H9 (cell line): ENCODE data around the gene PRCD. TPM values are rescaled to one million over a fixed set of nuclear protein-coding genes. Genes with fewer than 3 reads are reported as not detected.

ENCODE experiments used
- DNase-seq: peaks from one replicate; pipeline ENCODE4 v3.0.0-alpha.2; 2017
- H2AFZ ChIP-seq: one replicate; pipeline ENCODE4 v1.6.1; 2013; ENCODE audit warnings: mild to moderate bottlenecking, low read length, control low read depth, moderate library complexity
- H2AK5ac ChIP-seq: 2 replicates; pipeline ENCODE4 v1.6.1; 2013; ENCODE audit warnings: low read length, control low read depth, mixed read lengths; ENCODE audit not compliant: insufficient read length
- H2BK120ac ChIP-seq: one replicate; pipeline ENCODE4 v1.6.1; 2013; ENCODE audit warnings: low read depth, mild to moderate bottlenecking, low read length, control low read depth, inconsistent platforms; ENCODE audit not compliant: poor library complexity, severe bottlenecking
- H2BK12ac ChIP-seq: 2 replicates; pipeline ENCODE4 v1.6.1; 2013; ENCODE audit warnings: low read length, control low read depth, mixed read lengths, low read depth; ENCODE audit not compliant: insufficient read length
- H2BK15ac ChIP-seq: 2 replicates; pipeline ENCODE4 v1.6.1; 2013; ENCODE audit warnings: low read depth, low read length, control low read depth
- H2BK20ac ChIP-seq: one replicate; pipeline ENCODE4 v1.6.1; 2013; ENCODE audit warnings: low read depth, mild to moderate bottlenecking, low read length, control low read depth, inconsistent platforms; ENCODE audit not compliant: poor library complexity, severe bottlenecking
- H2BK5ac ChIP-seq: 2 replicates; pipeline ENCODE4 v1.6.1; 2013; ENCODE audit warnings: low read length, control low read depth, mixed read lengths; ENCODE audit not compliant: insufficient read length
- H3K14ac ChIP-seq: 2 replicates; pipeline ENCODE4 v1.6.1; 2013; ENCODE audit warnings: low read length, control low read depth; ENCODE audit not compliant: insufficient read depth
- H3K18ac ChIP-seq: 2 replicates; pipeline ENCODE4 v1.6.1; 2013; ENCODE audit warnings: low read depth, mild to moderate bottlenecking, mixed read lengths, low read length, control low read depth; ENCODE audit not compliant: insufficient read length
- H3K23ac ChIP-seq: 2 replicates; pipeline ENCODE4 v1.6.1; 2013; ENCODE audit warnings: low read length, control low read depth, mixed read lengths, low read depth; ENCODE audit not compliant: insufficient read length
- H3K23me2 ChIP-seq: 2 replicates; pipeline ENCODE4 v1.6.1; 2013; ENCODE audit warnings: low read depth, mild to moderate bottlenecking, mixed read lengths, low read length, control low read depth; ENCODE audit not compliant: insufficient read length, poor library complexity, severe bottlenecking
- H3K27ac ChIP-seq: 2 replicates; pipeline ENCODE4 v1.5.1; 2013; ENCODE audit warnings: low read length, control low read depth, mixed read lengths, low read depth; ENCODE audit not compliant: insufficient read length
- H3K27me3 ChIP-seq: 2 replicates; pipeline ENCODE4 v1.6.1; 2013; ENCODE audit warnings: low read length, control low read depth, inconsistent platforms; ENCODE audit not compliant: insufficient read depth
- H3K4ac ChIP-seq: 2 replicates; pipeline ENCODE4 v1.6.1; 2013; ENCODE audit warnings: low read depth, mild to moderate bottlenecking, control low read depth, inconsistent platforms, low read length, moderate library complexity
- H3K4me1 ChIP-seq: 2 replicates; pipeline ENCODE4 v1.6.1; 2013; ENCODE audit warnings: low read length, control low read depth, inconsistent platforms; ENCODE audit not compliant: insufficient read depth
- H3K4me2 ChIP-seq: 2 replicates; pipeline ENCODE4 v1.6.1; 2013; ENCODE audit warnings: low read length, control low read depth, mixed read lengths; ENCODE audit not compliant: insufficient read length, insufficient read depth
- H3K56ac ChIP-seq: 2 replicates; pipeline ENCODE4 v1.6.1; 2013; ENCODE audit warnings: low read depth, mild to moderate bottlenecking, mixed read lengths, low read length, control low read depth; ENCODE audit not compliant: insufficient read length
- H3K79me1 ChIP-seq: 2 replicates; pipeline ENCODE4 v1.6.1; 2013; ENCODE audit warnings: low read depth, mild to moderate bottlenecking, moderate library complexity, low read length, control low read depth, inconsistent platforms; ENCODE audit not compliant: insufficient read depth, poor library complexity, severe bottlenecking
- H3K79me2 ChIP-seq: 2 replicates; pipeline ENCODE4 v1.6.1; 2013; ENCODE audit warnings: low read length, control low read depth, inconsistent platforms; ENCODE audit not compliant: insufficient read depth
- H3K9ac ChIP-seq: 2 replicates; pipeline ENCODE4 v1.6.1; 2013; ENCODE audit warnings: low read length, control low read depth, mixed read lengths; ENCODE audit not compliant: insufficient read length; ENCODE audit errors: extremely low read depth
- H3K9me3 ChIP-seq: one replicate; pipeline ENCODE4 v1.6.1; 2013; ENCODE audit warnings: low read depth, low read length, inconsistent platforms; ENCODE audit not compliant: control insufficient read depth
- H3T11ph ChIP-seq: one replicate; pipeline ENCODE4 v1.6.1; 2013; ENCODE audit warnings: mild to moderate bottlenecking, low read length, control low read depth, inconsistent platforms
- H4K20me1 ChIP-seq: one replicate; pipeline ENCODE4 v1.6.1; 2013; ENCODE audit not compliant: control insufficient read depth, insufficient read length, insufficient read depth
- H4K5ac ChIP-seq: 2 replicates; pipeline ENCODE4 v1.6.1; 2013; ENCODE audit warnings: low read depth, mild to moderate bottlenecking, mixed read lengths, low read length, control low read depth; ENCODE audit not compliant: insufficient read length
- H4K8ac ChIP-seq: replicated peaks from 2 replicates; pipeline ENCODE4 v1.6.1; 2013; ENCODE audit warnings: low read length, control low read depth, mixed read lengths, low read depth; ENCODE audit not compliant: insufficient read length
- H4K91ac ChIP-seq: 2 replicates; pipeline ENCODE4 v1.6.1; 2013; ENCODE audit warnings: low read depth, mild to moderate bottlenecking, moderate library complexity, mixed read lengths, low read length, control low read depth; ENCODE audit not compliant: insufficient read length
- H3K27ac Mint-ChIP-seq, 3 experiments: 2 replicates in 2 of 3; 3 replicates in 1 of 3; pipeline ENCODE4 v1.8.0; 2020 to 2021; ENCODE audit warnings: mixed read lengths in 3 of 3, mild to moderate bottlenecking in 1 of 3, moderate library complexity in 1 of 3
- H3K27me3 Mint-ChIP-seq: 2 replicates; pipeline ENCODE4 v1.8.0; 2021; ENCODE audit warnings: low read depth, mild to moderate bottlenecking, moderate library complexity, mixed read lengths
- H3K36me3 Mint-ChIP-seq, 3 experiments: 2 replicates in 2 of 3; 3 replicates in 1 of 3; pipeline ENCODE4 v1.8.0; 2020 to 2021; ENCODE audit warnings: low read depth in 3 of 3, mixed read lengths in 3 of 3; ENCODE audit not compliant: insufficient read depth in 1 of 3
- H3K4me1 Mint-ChIP-seq, 2 experiments: 2 replicates each; pipeline ENCODE4 v1.8.0; 2020; ENCODE audit warnings: mixed read lengths in 2 of 2
- H3K4me3 Mint-ChIP-seq, 2 experiments: 2 replicates in 1 of 2; 3 replicates in 1 of 2; pipeline ENCODE4 v1.8.0; 2020 to 2021; ENCODE audit warnings: mild to moderate bottlenecking in 2 of 2, mixed read lengths in 2 of 2, moderate library complexity in 1 of 2
- H3K9me3 Mint-ChIP-seq, 2 experiments: 2 replicates in 1 of 2; 3 replicates in 1 of 2; pipeline ENCODE4 v1.8.0; 2020; ENCODE audit warnings: mild to moderate bottlenecking in 2 of 2, mixed read lengths in 2 of 2, moderate library complexity in 1 of 2
- WGBS: extraction: QIAGEN DNeasy Blood & Tissue Kit; methylation state at CpG from one replicate; pipeline ENCODE4 v1.1.7; 2013; ENCODE audit warnings: missing lambda C conversion rate, low lambda C conversion rate, mixed read lengths; ENCODE audit not compliant: insufficient read length; ENCODE audit errors: extremely low coverage; 5-methylcytosine and 5-hydroxymethylcytosine counted together
- total RNA-seq: library from RNA; stranded (reverse); gene quantifications from 2 replicates; pipeline ENCODE4 v1.2.1, GENCODE V29; 2021
- TF ChIP-seq, protein P1 (sequence below): fragments of 200-600 bp; sonication (generic); conservative IDR thresholded peaks from 3 replicates; pipeline ENCODE4 v1.8.0; 2021; ENCODE audit warnings: antibody characterized with exemption, mild to moderate bottlenecking

The PRCD gene
- total RNA-seq, 1 experiment from 2014 or later = 0.46 TPM

DNA sequence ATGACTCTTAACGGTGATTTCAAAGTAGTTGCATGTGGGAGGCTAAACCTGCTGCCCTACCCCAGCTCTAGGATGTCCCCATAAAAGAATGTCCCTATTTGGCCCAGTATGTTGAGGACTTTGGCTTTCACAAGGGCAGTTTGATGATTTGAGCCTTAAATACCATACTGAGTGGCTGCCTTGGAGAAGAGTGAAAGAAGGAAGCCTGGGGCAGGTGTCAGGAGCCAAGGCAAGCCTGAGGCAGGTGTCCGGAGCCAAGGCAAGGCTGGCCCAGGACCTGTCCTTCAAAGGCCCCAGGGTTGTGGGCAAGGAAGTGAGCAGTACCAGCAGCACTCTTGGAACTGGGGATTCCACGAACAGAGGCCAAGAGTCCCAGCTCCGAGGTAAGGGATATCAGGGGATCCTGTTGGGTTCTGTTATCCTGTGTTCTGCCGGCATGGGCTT lies 27.2 kb downstream of the PRCD start:
- Histone ChIP-seq H4K5ac (no peak overlapping the region), H4K8ac (no peak overlapping the region), H3K79me1 (no peaks in the 10 kb centered on the region), H2BK12ac (no peak overlapping the region), H3K9me3 (no peaks in the 10 kb centered on the region), H3K4ac (no peak overlapping the region), H3K23ac (no peak overlapping the region), H3K18ac (no peak overlapping the region), H3K23me2 (no peaks in the 10 kb centered on the region), H2BK15ac (no peak overlapping the region), H2BK5ac (no peak overlapping the region), H2BK20ac (no peak overlapping the region), H3T11ph (no peak overlapping the region), H3K27ac (no peak overlapping the region), H2AK5ac (no peak overlapping the region), H3K56ac (no peak overlapping the region), H2BK120ac (no peak overlapping the region), H3K14ac (no peak overlapping the region), H3K4me1 (no peaks in the 10 kb centered on the region; the same call in 1 of the 2 replicates), H3K4me2 (no peak overlapping the region), H4K91ac (no peak overlapping the region), H3K79me2 (peaks cover under 1% of the 10 kb centered on the region; the same call in 1 of the 2 replicates), H2AFZ (no peak overlapping the region), H3K9ac (no peak overlapping the region), H4K20me1 (no peaks in the 10 kb centered on the region), H3K27me3 (no peaks in the 10 kb centered on the region)
- no peak overlapping the region for H3K4me3 Mint-ChIP-seq
- H3K27ac Mint-ChIP-seq = peak overlapping the region in 2 of 3 experiments; percentile 87; a peak in 5 of 7 replicates
- TF ChIP-seq, protein P1, sequence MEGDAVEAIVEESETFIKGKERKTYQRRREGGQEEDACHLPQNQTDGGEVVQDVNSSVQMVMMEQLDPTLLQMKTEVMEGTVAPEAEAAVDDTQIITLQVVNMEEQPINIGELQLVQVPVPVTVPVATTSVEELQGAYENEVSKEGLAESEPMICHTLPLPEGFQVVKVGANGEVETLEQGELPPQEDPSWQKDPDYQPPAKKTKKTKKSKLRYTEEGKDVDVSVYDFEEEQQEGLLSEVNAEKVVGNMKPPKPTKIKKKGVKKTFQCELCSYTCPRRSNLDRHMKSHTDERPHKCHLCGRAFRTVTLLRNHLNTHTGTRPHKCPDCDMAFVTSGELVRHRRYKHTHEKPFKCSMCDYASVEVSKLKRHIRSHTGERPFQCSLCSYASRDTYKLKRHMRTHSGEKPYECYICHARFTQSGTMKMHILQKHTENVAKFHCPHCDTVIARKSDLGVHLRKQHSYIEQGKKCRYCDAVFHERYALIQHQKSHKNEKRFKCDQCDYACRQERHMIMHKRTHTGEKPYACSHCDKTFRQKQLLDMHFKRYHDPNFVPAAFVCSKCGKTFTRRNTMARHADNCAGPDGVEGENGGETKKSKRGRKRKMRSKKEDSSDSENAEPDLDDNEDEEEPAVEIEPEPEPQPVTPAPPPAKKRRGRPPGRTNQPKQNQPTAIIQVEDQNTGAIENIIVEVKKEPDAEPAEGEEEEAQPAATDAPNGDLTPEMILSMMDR = no peak
- peak; percentile 47 for DNase-seq
- no CpG with 5 or more reads among the region's 5 CpGs for WGBS
- H3K4me1 Mint-ChIP-seq = peaks cover 38 to 43% of the 10 kb centered on the region in 2 experiments
- no peaks in the 10 kb centered on the region for H3K27me3 Mint-ChIP-seq
- peaks cover 18 to 48% (median 29%) of the 10 kb centered on the region in 3 experiments; a peak in 6 of 7 replicates for H3K36me3 Mint-ChIP-seq
- no peaks in the 10 kb centered on the region for H3K9me3 Mint-ChIP-seq
